Naive thymus-derived CD8-positive, alpha-beta T cell (primary cell): ENCODE results near the gene NOA1. TPM values are rescaled to one million over a fixed set of nuclear protein-coding genes. Genes with fewer than 3 reads are reported as not detected.

Experiments
- polyA plus RNA-seq, 3 donors: library from polyadenylated mRNA; unstranded; fragments of 300-500 nt; fragmentation: Illumina TruSeq; gene quantifications; one replicate each; pipeline ENCODE4 v1.2.3, GENCODE V29; 2021
- total RNA-seq, 8 experiments: library from RNA in 2 of 8; stranded (reverse) in 2 of 8; gene quantifications; one replicate each; pipeline ENCODE4 v1.2.3 and lab custom pipeline; 2021 to 2026

Gene NOA1
- total and polyA plus RNA-seq, 5 experiments from 2014 or later = 17.8 to 24.6 (median 21.5) TPM

Other genes with a start within 250 kb of the NOA1 start
- gene SPINK2, start 155.9 kb downstream of the NOA1 start, total RNA-seq = 10 to 100 TPM; 26.8 to 34.9 TPM
- 100 to 1,000 TPM in 2 of 3 donors, 10 to 100 TPM in 1; 67.3 to 155 (median 119) TPM for gene SPINK2, start 155.9 kb downstream of the NOA1 start, polyA plus RNA-seq
- gene REST, start 69.7 kb downstream of the NOA1 start, total RNA-seq = 10 to 100 TPM; 77.6 to 80.4 TPM
- gene REST, start 69.7 kb downstream of the NOA1 start, polyA plus RNA-seq = 100 to 1,000 TPM; 139 to 155 (median 149) TPM
- gene POLR2B, start 1.3 kb upstream of the NOA1 start, total RNA-seq = 100 to 1,000 TPM; 120 to 138 TPM
- 10 to 100 TPM; 45.5 to 64.5 (median 45.7) TPM for gene POLR2B, start 1.3 kb upstream of the NOA1 start, polyA plus RNA-seq
- not detected for gene IGFBP7, start 132.8 kb upstream of the NOA1 start, total RNA-seq
- not detected for gene IGFBP7, start 132.8 kb upstream of the NOA1 start, polyA plus RNA-seq